ENCODE data around the gene CYP39A1. TPM values are rescaled to one million over a fixed set of nuclear protein-coding genes. Genes with fewer than 3 reads are reported as not detected.

CYP39A1 gene, protein sequence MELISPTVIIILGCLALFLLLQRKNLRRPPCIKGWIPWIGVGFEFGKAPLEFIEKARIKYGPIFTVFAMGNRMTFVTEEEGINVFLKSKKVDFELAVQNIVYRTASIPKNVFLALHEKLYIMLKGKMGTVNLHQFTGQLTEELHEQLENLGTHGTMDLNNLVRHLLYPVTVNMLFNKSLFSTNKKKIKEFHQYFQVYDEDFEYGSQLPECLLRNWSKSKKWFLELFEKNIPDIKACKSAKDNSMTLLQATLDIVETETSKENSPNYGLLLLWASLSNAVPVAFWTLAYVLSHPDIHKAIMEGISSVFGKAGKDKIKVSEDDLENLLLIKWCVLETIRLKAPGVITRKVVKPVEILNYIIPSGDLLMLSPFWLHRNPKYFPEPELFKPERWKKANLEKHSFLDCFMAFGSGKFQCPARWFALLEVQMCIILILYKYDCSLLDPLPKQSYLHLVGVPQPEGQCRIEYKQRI
- 0.06 TPM in 1 of 5 replicates, not detected in the others for total RNA-seq (2022; extraction: Qiagen RNA extraction)

DNA sequence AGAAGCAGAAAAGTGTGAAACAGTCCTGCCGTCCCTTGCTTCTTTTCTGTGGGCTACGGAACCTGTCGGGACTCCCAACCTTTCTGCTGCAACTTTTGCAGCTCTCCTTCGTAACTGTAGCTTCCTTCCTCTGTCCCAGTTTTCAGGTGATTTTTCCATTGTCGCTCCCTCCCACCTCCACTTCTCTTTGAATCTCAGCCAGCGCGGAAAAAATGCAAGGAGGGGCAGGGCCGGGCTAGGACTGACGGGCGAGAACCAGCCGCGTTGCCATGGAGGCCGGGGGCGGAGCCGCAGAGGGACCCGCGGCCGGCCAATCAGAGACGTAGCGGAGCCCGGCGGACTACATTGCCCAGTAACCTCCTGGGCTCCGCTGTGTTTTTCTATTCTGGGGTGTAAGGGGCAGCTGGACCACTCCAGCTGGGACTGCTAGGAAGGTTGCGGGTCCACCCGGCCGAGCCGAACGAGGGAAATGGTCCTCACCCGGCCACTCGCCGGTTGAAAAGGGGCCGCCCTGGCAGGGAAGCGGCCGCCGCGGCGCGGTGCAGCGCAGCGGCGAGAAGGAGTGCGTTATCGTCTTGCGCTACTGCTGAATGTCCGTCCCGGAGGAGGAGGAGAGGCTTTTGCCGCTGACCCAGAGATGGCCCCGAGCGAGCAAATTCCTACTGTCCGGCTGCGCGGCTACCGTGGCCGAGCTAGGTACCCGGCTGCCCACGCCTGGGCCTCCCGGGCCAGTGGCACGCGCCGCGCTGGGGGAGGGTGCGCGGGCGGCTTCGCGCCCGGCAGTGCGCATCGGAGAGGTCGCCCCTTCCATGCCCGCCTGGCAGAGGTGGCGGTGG is at the start of gene CYP39A1, which contains the start of gene SLC25A27:
Gene CYP39A1 (minus strand): TSS at position 216 of the 836 bp plus-strand sequence. CDS start 236 bp downstream, outside the sequence.
Gene SLC25A27 (plus strand): TSS at position 373 of the 836 bp plus-strand sequence. CDS start 218 bp downstream, at position 591.

DNA sequence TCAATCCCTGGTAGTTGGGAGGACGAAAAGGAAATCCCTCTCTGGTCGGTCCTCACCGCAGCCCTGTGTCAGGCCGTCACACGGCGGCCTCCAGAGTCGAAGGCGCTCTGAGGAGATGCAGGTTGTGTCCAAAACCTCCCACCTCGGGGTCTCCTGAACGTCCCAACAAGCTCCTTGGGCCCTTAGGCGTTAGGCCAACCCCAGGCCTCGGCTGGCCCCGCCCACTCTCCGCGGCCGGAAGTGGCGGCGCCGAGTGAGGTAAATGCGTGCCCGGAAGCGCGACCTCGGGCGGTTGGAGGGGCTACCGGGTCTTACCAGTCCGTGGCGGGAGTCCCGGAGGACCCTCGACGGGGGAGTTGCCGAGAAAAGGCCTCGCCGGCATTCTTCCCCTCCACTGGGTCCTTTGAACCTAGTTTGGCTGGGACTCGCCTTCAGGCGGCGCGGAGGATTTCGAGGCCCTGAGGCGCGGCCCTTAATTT is 35.0 kb upstream of the CYP39A1 start, which contains the start of gene TDRD6:
Gene TDRD6 (plus strand): TSS at position 267 of the 479 bp plus-strand sequence. CDS start 244 bp downstream, outside the sequence.

Other genes starting within 250 kb of the CYP39A1 start
- not detected in 5 replicates for gene RCAN2, start 161.4 kb downstream of the CYP39A1 start, total RNA-seq (2022; extraction: Qiagen RNA extraction)
- gene SLC25A27, start 157 bp upstream of the CYP39A1 start, total RNA-seq (2022; extraction: Qiagen RNA extraction): 0.10 to 0.66 TPM (median 0.50 TPM) in 5 replicates
- not detected in 5 replicates for gene TDRD6, start 35.1 kb upstream of the CYP39A1 start, total RNA-seq (2022; extraction: Qiagen RNA extraction)
- not detected in 5 replicates for gene PLA2G7, start 82.6 kb upstream of the CYP39A1 start, total RNA-seq (2022; extraction: Qiagen RNA extraction)
- not detected in 5 replicates for gene ANKRD66, start 94.1 kb upstream of the CYP39A1 start, total RNA-seq (2022; extraction: Qiagen RNA extraction)
- gene MEP1A, start 140.6 kb upstream of the CYP39A1 start, total RNA-seq (2022; extraction: Qiagen RNA extraction): not detected in 5 replicates

All from A549 treated with dexamethasone at 1 μM for 4 hours (cell line).